OCI-LY7 (cell line): ENCODE results near the gene SYNGR1. TPM values are rescaled to one million over a fixed set of nuclear protein-coding genes. Genes with fewer than 3 reads are reported as not detected.

ENCODE experiments used
- BruUV-seq: library from RNA; stranded (reverse); fragments of 400-500 nt; replicated peaks from 2 replicates; lab custom pipeline; 2021; lab: Mats Ljungman, UMichigan
- CTCF ChIA-PET: fragments of 300-600 bp; sonication (Branson Sonifier 250); formaldehyde crosslinking; loops from one replicate; lab custom pipeline; 2022; ENCODE audit warnings: antibody characterized with exemption; ENCODE audit not compliant: unreplicated experiment; lab: Charles Lee
- POLR2A ChIA-PET: fragments of 300-600 bp; sonication (Branson Sonifier 250); formaldehyde crosslinking; loops from one replicate; lab custom pipeline; 2022; ENCODE audit warnings: antibody characterized with exemption; lab: Charles Lee
- DNase-seq: peaks from one replicate; pipeline ENCODE4 v3.0.0-alpha.2; 2015; ENCODE audit warnings: low spot score
- H2AFZ ChIP-seq: fragments of 200-600 bp; sonication (generic), shearing (Covaris generic); 2 replicates; pipeline ENCODE4 v1.6.1; 2014; ENCODE audit warnings: mild to moderate bottlenecking, antibody characterized with exemption, low read length, moderate library complexity
- H3K27ac ChIP-seq: fragments of 200-600 bp; sonication (generic); 2 replicates; pipeline ENCODE4 v1.5.1; 2014; ENCODE audit warnings: mixed run types, low read depth, mild to moderate bottlenecking, moderate library complexity, low read length, inconsistent platforms; ENCODE audit not compliant: poor library complexity, severe bottlenecking
- H3K36me3 ChIP-seq: fragments of 200-600 bp; sonication (generic); 2 replicates; pipeline ENCODE4 v1.6.1; 2014; ENCODE audit warnings: mild to moderate bottlenecking, antibody characterized with exemption, low read length, moderate library complexity, mixed read lengths; ENCODE audit not compliant: insufficient read depth
- H3K4me1 ChIP-seq: fragments of 200-600 bp; sonication (generic); 2 replicates; pipeline ENCODE4 v1.5.1; 2014; ENCODE audit warnings: mild to moderate bottlenecking, low read length; ENCODE audit not compliant: insufficient read depth, poor library complexity, severe bottlenecking
- H3K4me2 ChIP-seq: fragments of 200-600 bp; sonication (generic); 2 replicates; pipeline ENCODE4 v1.6.1; 2014; ENCODE audit warnings: mild to moderate bottlenecking, low read length
- H3K4me3 ChIP-seq: fragments of 200-600 bp; sonication (generic); 2 replicates; pipeline ENCODE4 v1.5.1; 2014; ENCODE audit warnings: mild to moderate bottlenecking, low read depth, low read length; ENCODE audit not compliant: poor library complexity, severe bottlenecking
- H3K79me2 ChIP-seq: fragments of 200-600 bp; sonication (generic); 2 replicates; pipeline ENCODE4 v1.6.1; 2016; ENCODE audit warnings: low read depth, mild to moderate bottlenecking, low read length, moderate library complexity, mixed read lengths; ENCODE audit not compliant: insufficient read depth
- H3K9me2 ChIP-seq: fragments of 200-600 bp; sonication (generic); 2 replicates; pipeline ENCODE4 v1.6.1; 2016; ENCODE audit warnings: mild to moderate bottlenecking, low read length, mixed read lengths; ENCODE audit not compliant: insufficient read depth
- H3K9me3 ChIP-seq: fragments of 200-600 bp; sonication (generic); 2 replicates; pipeline ENCODE4 v1.6.1; 2014; ENCODE audit warnings: mild to moderate bottlenecking, mixed run types, low read length, mixed read lengths
- H4K20me1 ChIP-seq: fragments of 200-600 bp; sonication (generic); 2 replicates; pipeline ENCODE4 v1.6.1; 2014; ENCODE audit warnings: mild to moderate bottlenecking, antibody characterized with exemption, low read length, moderate library complexity, mixed read lengths; ENCODE audit not compliant: insufficient read depth
- EZH2phosphoT487 ChIP-seq: fragments of 200-600 bp; sonication (generic); IDR thresholded peaks from 2 replicates; pipeline ENCODE4 v1.6.1; 2018; ENCODE audit warnings: low read depth, borderline replicate concordance, mild to moderate bottlenecking, mixed run types, antibody characterized with exemption, low read length, moderate library complexity, mixed read lengths
- intact Hi-C: fragments of 100-400 bp; cut with micrococcal nuclease; formaldehyde crosslinking; loops from one replicate; pipeline ENCODE4 v1.10.0; 2022; ENCODE audit not compliant: unreplicated experiment
- total RNA-seq, 2 experiments: library from RNA; depleted of rRNA in 1 of 2; stranded (reverse); fragments of >200 nt in 1 of 2; shearing (Covaris generic) in 1 of 2; gene quantifications; 2 replicates each; pipeline ENCODE4 v1.2.3, GENCODE V29; 2014 to 2022
- TF ChIP-seq, protein P1 (sequence below): fragments of 200-600 bp; sonication (generic); conservative IDR thresholded peaks from 2 replicates; pipeline ENCODE4 v1.5.1; 2014; ENCODE audit warnings: mild to moderate bottlenecking, antibody characterized with exemption, low read length, moderate library complexity, mixed read lengths

SYNGR1 gene
- total RNA-seq, 2 experiments from 2014 or later: 10.2 to 23.3 TPM

DNA sequence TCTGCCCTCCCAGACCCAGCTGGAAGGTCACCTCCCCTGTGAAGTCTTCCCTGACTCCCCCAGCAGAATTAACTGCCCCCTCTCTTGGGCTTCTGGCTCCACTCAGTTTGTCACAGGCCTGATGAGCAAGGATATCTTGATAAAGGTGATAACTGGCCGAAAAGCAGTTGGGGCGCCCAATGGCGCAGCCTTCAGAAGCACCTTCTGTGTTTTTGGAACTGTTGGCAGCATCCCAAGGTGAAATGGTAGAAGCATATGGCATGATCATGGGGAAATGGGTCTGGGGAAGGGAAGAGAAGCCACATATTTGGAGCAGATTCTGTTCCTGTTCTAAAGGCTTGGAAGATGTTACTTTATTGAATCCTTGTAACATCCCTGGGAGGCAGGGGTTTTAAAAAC is 47.0 kb downstream of the SYNGR1 start:
- TF ChIP-seq EZH2phosphoT487: no peak
- TF ChIP-seq, protein P1, sequence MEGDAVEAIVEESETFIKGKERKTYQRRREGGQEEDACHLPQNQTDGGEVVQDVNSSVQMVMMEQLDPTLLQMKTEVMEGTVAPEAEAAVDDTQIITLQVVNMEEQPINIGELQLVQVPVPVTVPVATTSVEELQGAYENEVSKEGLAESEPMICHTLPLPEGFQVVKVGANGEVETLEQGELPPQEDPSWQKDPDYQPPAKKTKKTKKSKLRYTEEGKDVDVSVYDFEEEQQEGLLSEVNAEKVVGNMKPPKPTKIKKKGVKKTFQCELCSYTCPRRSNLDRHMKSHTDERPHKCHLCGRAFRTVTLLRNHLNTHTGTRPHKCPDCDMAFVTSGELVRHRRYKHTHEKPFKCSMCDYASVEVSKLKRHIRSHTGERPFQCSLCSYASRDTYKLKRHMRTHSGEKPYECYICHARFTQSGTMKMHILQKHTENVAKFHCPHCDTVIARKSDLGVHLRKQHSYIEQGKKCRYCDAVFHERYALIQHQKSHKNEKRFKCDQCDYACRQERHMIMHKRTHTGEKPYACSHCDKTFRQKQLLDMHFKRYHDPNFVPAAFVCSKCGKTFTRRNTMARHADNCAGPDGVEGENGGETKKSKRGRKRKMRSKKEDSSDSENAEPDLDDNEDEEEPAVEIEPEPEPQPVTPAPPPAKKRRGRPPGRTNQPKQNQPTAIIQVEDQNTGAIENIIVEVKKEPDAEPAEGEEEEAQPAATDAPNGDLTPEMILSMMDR: no peak
- no peaks in the 10 kb centered on the region for H3K9me3 ChIP-seq
- no peaks in the 10 kb centered on the region for H3K9me2 ChIP-seq
- no peak overlapping the region for H3K4me3 ChIP-seq
- intact Hi-C loops: loop anchor here (5.0 kb wide), 3 partner anchors 51 to 131 kb away; no protein-coding TSS in a partner anchor
- CTCF ChIA-PET: no interaction called here
- POLR2A ChIA-PET: interaction anchor here (0.6 kb wide), 1 partner anchor 77 kb away, joined by 4 read pairs; no protein-coding TSS in a partner anchor
- no peak overlapping the region for H3K4me2 ChIP-seq
- H3K4me1 ChIP-seq: peaks cover 16% of the 10 kb centered on the region
- BruUV-seq: no TSS peak
- peaks cover 6% of the 10 kb centered on the region for H3K36me3 ChIP-seq
- no peak overlapping the region for H2AFZ ChIP-seq
- no peak overlapping the region for H3K27ac ChIP-seq
- peaks cover 17% of the 10 kb centered on the region for H3K79me2 ChIP-seq
- no peaks in the 10 kb centered on the region for H4K20me1 ChIP-seq
- DNase-seq: no peak

DNA sequence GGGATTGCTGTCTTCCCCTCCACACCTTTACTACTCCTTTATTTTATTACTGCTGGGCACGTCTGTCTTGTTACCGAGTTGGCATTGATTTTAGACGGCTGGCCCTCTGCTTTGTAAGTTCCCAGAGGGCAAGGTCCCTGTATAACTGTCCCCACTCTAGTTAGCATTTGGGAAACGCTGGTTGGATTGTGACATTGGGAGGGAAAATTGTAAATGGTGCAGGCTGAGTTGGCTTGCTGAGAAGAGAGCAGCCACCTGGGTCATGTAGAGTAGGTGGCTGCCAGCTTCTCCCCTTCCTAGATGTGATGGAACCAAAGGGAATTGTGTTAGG is 51.5 kb downstream of the SYNGR1 start:
- no peaks in the 10 kb centered on the region for H4K20me1 ChIP-seq
- H3K4me2 ChIP-seq: peak overlapping the region; percentile 83
- no peak overlapping the region for H3K4me3 ChIP-seq
- DNase-seq: no peak
- no peaks in the 10 kb centered on the region for H3K9me2 ChIP-seq
- H3K79me2 ChIP-seq: peaks cover 17% of the 10 kb centered on the region
- TF ChIP-seq, protein P1: no peak
- TF ChIP-seq EZH2phosphoT487: no peak
- ChIA-PET POLR2A (no interaction called here), CTCF (no interaction called here)
- H3K9me3 ChIP-seq: no peaks in the 10 kb centered on the region
- H3K4me1 ChIP-seq: peaks cover 16% of the 10 kb centered on the region
- peaks cover 27% of the 10 kb centered on the region for H3K36me3 ChIP-seq
- H2AFZ ChIP-seq: no peak overlapping the region
- intact Hi-C loops: no loop called here
- H3K27ac ChIP-seq: no peak overlapping the region
- no TSS peak for BruUV-seq

DNA sequence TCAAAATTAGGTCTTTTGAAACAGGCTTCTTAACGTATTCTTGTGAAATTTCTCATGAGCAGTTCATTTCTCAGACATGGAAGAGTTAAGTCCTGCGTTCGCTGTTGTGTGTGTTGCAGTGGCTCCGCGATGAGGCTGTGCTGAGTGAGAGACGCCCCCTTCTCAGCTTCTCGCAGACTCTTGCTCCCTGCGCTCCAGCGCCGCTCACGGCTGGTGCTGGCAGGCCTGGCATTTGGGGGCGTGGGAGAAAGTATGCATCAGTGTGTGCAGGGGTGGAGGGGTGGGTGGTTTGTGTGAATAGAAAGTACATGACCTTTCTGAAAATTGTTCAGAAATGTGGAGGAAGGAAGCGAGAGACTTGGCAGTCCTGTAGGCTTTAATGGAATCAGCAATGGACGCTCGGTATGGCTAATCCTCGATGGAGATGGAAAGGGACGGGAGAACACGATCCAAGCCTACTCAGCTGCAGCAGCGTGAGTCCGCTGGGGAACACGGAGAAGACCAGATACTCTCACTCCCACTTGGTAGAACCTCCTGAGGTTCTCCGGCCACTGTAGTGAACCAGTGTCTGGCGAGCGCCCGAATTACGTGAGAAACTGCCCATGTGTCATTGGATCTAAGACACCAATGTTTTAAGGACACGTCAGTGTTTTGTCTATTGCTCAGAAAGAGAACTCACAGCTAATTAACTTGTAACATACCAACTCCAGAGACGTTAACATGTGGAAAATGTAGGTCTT is 55.7 kb downstream of the SYNGR1 start:
- Histone ChIP-seq H3K9me3 (no peaks in the 10 kb centered on the region), H3K79me2 (peaks cover 10% of the 10 kb centered on the region), H4K20me1 (no peaks in the 10 kb centered on the region), H3K4me1 (peaks cover 15% of the 10 kb centered on the region), H3K9me2 (no peaks in the 10 kb centered on the region), H3K4me3 (no peak overlapping the region), H3K27ac (no peak overlapping the region), H2AFZ (no peak overlapping the region), H3K4me2 (no peak overlapping the region), H3K36me3 (peaks cover 27% of the 10 kb centered on the region)
- POLR2A ChIA-PET: no interaction called here
- no TSS peak for BruUV-seq
- intact Hi-C loops: no loop called here
- TF ChIP-seq, protein P1: no peak
- TF ChIP-seq EZH2phosphoT487: no peak
- DNase-seq: no peak
- CTCF ChIA-PET: no interaction called here
